ES-I3 (cell line): ENCODE data around the gene NPPC.

ENCODE experiments used
- H3K36me3 ChIP-seq: 2 replicates; pipeline ENCODE4 v1.6.1; 2013; ENCODE audit warnings: mild to moderate bottlenecking, low read length, control low read depth, moderate library complexity; ENCODE audit not compliant: insufficient read depth
- H3K4me1 ChIP-seq: 2 replicates; pipeline ENCODE4 v1.6.1; 2013; ENCODE audit warnings: mild to moderate bottlenecking, control low read depth, low read length; ENCODE audit not compliant: insufficient read depth
- H3K9ac ChIP-seq: 2 replicates; pipeline ENCODE4 v1.6.1; 2013; ENCODE audit warnings: low read depth, mild to moderate bottlenecking, low read length, moderate library complexity
- H3K9me3 ChIP-seq: 2 replicates; pipeline ENCODE4 v1.6.1; 2013; ENCODE audit warnings: mild to moderate bottlenecking, low read length, moderate library complexity; ENCODE audit not compliant: control insufficient read depth, insufficient read depth

The NPPC gene

DNA sequence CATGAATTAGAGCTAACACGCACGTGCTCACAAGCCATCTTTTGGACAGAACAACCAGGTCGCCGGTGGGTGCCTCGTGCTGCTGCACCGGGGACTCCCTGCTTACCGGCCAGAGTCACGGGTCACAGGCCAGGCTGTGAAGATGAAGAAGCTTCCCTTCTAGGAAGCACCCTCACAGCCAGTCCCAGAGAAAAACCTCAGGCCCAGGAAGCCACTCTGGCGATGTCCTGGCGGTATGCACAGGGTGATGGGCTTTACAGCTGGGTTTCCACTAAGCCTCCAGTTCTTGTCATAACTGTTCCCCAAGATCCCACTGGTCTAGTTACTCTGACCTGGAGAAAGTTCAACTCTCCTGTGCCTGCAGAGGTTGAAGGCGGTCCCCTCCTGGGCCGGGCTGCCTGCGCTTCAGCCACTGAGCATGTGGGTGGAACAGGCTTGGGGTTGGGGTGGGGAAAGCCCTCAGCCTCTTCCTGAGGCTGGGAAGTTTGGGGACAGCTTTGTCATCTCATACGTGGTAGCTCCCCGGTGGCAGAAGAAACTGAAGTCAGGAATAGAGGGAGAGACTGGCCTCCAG is 20.1 kb upstream of the NPPC start:
- Histone ChIP-seq H3K9me3 (no peaks in the 10 kb centered on the region), H3K4me1 (no peaks in the 10 kb centered on the region), H3K9ac (no peak overlapping the region), H3K36me3 (no peaks in the 10 kb centered on the region)

DNA sequence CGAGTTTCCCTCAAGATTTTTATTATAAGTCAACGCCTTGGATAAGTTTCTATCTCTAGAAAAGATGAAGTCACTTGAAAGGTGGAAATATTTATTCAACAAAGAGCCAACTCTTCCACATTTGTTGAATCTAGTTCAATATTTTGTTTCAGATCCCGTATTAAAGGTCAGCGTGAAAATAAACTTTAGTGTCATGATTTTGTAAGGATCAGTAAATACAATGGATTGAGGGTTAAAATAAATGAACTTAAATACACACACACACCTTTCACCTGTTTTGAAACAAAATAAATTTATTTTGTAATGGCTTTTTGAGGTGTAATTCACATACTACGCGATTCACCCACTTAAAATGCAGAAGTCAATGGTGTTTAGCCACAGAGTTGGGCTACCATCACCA is 16.0 kb upstream of the NPPC start:
- Histone ChIP-seq H3K36me3 (no peaks in the 10 kb centered on the region), H3K9ac (no peak overlapping the region), H3K4me1 (no peaks in the 10 kb centered on the region), H3K9me3 (no peaks in the 10 kb centered on the region)

DNA sequence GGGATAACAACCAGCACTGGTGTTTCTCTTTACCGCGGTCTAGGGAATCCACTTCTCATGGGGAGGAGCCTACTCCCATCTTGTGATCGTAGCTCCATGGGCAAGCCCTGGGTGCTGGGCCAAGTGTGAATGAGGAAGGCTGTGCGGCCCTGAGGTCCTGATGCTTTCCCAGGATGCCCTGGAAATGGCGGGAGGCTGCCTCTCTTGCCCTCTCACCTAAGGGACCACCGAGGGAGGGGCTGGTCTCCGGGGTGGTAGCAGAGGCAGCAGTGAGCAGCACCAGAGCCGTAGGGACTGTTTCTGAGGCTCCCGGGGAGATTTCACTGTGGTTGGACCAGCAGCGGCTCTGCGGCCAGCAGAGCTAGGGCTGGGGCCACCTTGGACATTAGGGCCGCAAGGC is 15.5 kb upstream of the NPPC start:
- Histone ChIP-seq H3K9ac (no peak overlapping the region), H3K9me3 (no peaks in the 10 kb centered on the region)

DNA sequence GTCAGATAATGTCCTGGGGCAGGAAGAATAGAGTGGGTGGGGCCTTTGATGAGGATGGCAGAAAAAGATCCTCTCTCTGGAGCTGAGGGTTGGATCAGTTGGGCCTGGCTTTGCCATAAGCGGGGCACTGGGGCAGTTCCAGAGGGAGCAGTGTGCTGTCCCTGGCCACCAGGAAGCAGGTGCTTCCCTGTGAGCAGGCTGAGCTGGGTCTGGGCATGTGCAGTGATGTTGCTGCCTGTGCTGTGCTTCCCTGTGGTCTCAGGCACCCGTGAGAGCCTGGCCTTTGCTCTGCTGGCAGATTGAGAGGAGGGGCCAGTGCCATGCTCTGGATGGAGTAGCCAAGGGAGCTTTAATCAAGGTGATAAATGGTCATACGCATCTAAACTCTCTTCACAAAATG is 14.6 kb upstream of the NPPC start:
- Histone ChIP-seq H3K9me3 (no peaks in the 10 kb centered on the region), H3K4me1 (no peaks in the 10 kb centered on the region), H3K9ac (no peak overlapping the region), H3K36me3 (no peaks in the 10 kb centered on the region)

More for the DNA sequence above, 15.5 kb upstream of the NPPC start:
- no peaks in the 10 kb centered on the region for H3K36me3 ChIP-seq
- no peaks in the 10 kb centered on the region for H3K4me1 ChIP-seq

DNA sequence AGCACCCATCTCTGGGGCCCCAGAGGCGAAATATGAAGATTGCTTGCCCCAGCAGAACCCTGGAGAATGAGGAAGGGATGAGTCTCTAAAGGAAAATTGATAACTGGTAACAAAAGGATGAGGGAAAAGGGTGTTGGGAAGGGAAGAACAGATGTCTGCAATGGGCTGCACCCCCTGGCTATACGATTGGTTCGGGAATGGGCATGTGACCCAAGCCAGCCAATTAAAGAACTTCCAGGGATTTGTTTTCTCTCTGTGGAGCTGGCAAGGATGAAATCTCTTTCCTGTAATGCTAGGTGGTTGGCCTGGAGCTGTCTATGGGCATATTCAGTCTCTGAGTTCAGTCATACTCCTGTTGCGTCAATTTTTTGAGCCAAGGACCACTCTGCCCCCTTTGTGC is 12.8 kb upstream of the NPPC start:
- Histone ChIP-seq H3K4me1 (no peaks in the 10 kb centered on the region), H3K9me3 (no peaks in the 10 kb centered on the region)

GRCh38 chr2:231937057-231937456 is 10.9 kb upstream of the NPPC start:
- no peaks in the 10 kb centered on the region for H3K9me3 ChIP-seq
- no peaks in the 10 kb centered on the region for H3K4me1 ChIP-seq
- H3K36me3 ChIP-seq = no peaks in the 10 kb centered on the region
- no peak overlapping the region for H3K9ac ChIP-seq

More for the DNA sequence above, 12.8 kb upstream of the NPPC start:
- no peak overlapping the region for H3K9ac ChIP-seq
- no peaks in the 10 kb centered on the region for H3K36me3 ChIP-seq

DNA sequence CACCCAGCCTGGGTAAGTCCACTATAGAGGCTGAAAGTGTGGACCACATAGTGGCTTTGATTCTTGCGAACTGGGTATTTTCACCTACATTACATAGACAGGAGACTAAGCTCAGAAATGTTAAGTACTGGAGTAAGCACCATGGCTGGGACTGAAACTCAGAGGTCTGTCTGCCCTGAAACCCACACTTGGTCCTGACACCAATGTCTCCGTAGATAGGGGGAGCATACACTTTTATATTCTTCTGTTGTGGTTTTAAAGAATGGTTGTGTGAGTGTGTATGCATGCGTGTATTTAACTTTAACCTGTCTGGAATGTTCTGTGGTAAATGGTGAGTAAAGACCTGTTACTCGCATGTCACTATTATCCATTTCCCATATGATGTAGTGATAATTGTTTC is 10.3 kb upstream of the NPPC start:
- no peaks in the 10 kb centered on the region for H3K9me3 ChIP-seq
- no peak overlapping the region for H3K9ac ChIP-seq
- H3K36me3 ChIP-seq = no peaks in the 10 kb centered on the region
- H3K4me1 ChIP-seq = no peaks in the 10 kb centered on the region

GRCh38 chr2:231935815-231936214 is 9.6 kb upstream of the NPPC start:
- Histone ChIP-seq H3K9me3 (no peaks in the 10 kb centered on the region), H3K9ac (no peak overlapping the region), H3K36me3 (no peaks in the 10 kb centered on the region), H3K4me1 (no peaks in the 10 kb centered on the region)

GRCh38 chr2:231935207-231935524 is 9.0 kb upstream of the NPPC start:
- no peaks in the 10 kb centered on the region for H3K4me1 ChIP-seq
- H3K9ac ChIP-seq = no peak overlapping the region
- no peaks in the 10 kb centered on the region for H3K9me3 ChIP-seq
- no peaks in the 10 kb centered on the region for H3K36me3 ChIP-seq

- Histone ChIP-seq H3K9ac (no peak overlapping the region), H3K36me3 (no peaks in the 10 kb centered on the region), H3K4me1 (no peaks in the 10 kb centered on the region), H3K9me3 (no peaks in the 10 kb centered on the region)
These were observed 8.4 kb upstream of the NPPC start for GRCh38 chr2:231934441-231935206.

GRCh38 chr2:231933916-231934401 is 7.8 kb upstream of the NPPC start:
- Histone ChIP-seq H3K9me3 (no peaks in the 10 kb centered on the region), H3K36me3 (no peaks in the 10 kb centered on the region), H3K9ac (no peak overlapping the region), H3K4me1 (no peaks in the 10 kb centered on the region)

GRCh38 chr2:231932985-231933915 is 7.1 kb upstream of the NPPC start:
- H3K4me1 ChIP-seq = no peaks in the 10 kb centered on the region
- no peak overlapping the region for H3K9ac ChIP-seq
- H3K36me3 ChIP-seq = no peaks in the 10 kb centered on the region
- H3K9me3 ChIP-seq = no peaks in the 10 kb centered on the region

- no peaks in the 10 kb centered on the region for H3K4me1 ChIP-seq
- no peak overlapping the region for H3K9ac ChIP-seq
- H3K9me3 ChIP-seq = no peaks in the 10 kb centered on the region
- H3K36me3 ChIP-seq = no peaks in the 10 kb centered on the region
These were observed 6.4 kb upstream of the NPPC start for GRCh38 chr2:231932711-231932970.

GRCh38 chr2:231931481-231931915 is 5.3 kb upstream of the NPPC start:
- H3K9ac ChIP-seq = no peak overlapping the region
- H3K36me3 ChIP-seq = no peaks in the 10 kb centered on the region
- no peaks in the 10 kb centered on the region for H3K4me1 ChIP-seq
- H3K9me3 ChIP-seq = no peaks in the 10 kb centered on the region
